Hematopoietic multipotent progenitor cell treated with erythropoietin and hydrocortisone succinate and interleukin-3 and kit ligand, for 8 days (in vitro differentiated cells): ENCODE results near the gene NCLN.
A peak's percentile ranks its signal among the peaks of the same experiment; 100 is the strongest.
"Not testable (repeated sequence)": the region's sequence is repeated elsewhere in the genome, so short reads cannot be mapped to it uniquely, and the experiment has no call there.

ENCODE experiments used
- DNase-seq: peaks from one replicate; pipeline ENCODE4 v3.0.0-alpha.2; 2015

Gene NCLN

DNA sequence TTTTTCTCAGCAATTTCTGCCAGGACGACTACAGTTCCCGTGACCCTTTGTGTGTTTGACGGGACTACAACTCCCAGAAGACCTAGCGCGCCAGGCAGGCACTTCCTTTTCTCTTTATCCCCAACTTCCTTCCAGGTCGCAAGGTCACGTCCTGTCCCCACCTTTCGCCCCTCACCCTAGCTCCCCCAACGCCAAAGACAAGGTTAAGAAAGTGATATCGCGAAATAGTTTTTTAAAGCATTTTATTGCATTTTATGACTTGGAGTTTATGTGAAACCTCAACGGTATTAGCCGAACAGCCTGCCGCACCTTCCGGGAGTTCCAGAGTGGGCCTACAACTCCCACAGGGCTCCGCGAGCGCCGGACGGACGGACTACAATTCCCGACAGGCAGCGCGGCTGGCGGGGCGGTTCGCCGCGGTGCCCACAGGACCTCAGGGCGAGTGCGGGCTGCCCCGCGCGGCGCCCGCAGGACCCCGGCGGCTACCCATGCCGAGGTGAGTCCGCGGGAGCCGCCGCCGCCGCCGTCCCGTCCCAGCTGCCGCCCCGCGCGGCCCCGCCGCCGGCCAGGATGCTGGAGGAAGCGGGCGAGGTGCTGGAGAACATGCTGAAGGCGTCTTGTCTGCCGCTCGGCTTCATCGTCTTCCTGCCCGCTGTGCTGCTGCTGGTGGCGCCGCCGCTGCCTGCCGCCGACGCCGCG lies at the start of gene NCLN:
Gene NCLN, plus strand, starts transcription at position 470 of the 699 bp plus-strand sequence. Its CDS starts 101 bp downstream, at position 571.
- peak; percentile 95 for DNase-seq

DNA sequence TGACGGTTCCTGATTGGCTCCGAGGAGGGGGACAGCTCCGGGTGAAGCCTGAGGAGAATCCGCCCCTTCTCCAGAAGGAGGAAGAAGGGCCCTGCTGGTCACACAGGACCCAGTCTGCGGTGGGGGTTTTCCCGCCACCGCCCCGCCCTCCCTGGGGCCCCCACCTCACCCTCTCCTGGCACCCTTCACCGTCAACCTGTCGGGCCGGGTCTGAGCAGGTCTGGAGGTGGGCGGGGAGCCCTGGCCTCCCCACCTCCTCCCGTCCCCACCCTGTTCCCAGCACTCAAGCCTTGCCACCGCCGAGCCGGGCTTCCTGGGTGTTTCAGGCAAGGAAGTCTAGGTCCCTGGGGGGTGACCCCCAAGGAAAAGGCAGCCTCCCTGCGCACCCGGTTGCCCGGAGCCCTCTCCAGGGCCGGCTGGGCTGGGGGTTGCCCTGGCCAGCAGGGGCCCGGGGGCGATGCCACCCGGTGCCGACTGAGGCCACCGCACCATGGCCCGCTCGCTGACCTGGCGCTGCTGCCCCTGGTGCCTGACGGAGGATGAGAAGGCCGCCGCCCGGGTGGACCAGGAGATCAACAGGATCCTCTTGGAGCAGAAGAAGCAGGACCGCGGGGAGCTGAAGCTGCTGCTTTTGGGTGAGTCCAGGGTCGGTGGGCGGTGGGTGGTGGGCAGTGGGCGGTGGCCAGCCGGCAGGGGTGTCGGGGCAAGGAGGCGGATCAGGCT lies 49.6 kb upstream of the NCLN start, which contains the start of gene GNA15:
Gene GNA15, plus strand, starts transcription at position 73 of the 723 bp plus-strand sequence. Its CDS starts 418 bp downstream, at position 491.
- DNase-seq, result peak; percentile 82

- no peak for DNase-seq
These were observed 49.1 kb upstream of the NCLN start for GRCh38 chr19:3136684-3137055.

DNA sequence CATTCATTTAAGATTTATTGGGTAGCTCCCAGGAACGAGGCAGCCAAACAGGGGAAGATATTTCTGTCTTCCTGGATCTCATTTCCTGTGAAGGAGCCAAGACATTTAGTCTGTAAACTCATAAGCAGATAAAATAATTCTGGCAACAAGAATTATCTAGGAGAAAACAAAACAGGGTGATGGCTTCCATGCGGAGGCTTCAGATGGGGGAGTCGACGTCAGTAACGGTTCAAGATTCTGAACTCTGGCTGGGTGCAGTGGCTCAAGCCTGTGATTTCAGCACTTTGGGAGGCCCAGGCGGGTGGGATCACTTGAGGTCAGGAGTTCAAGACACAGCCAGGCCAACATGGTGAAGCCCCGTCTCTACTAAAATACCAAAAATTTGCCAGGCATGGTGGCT lies 48.6 kb upstream of the NCLN start:
- peak; percentile 46 for DNase-seq

- no peak for DNase-seq
These were observed 47.5 kb upstream of the NCLN start for GRCh38 chr19:3138268-3138667.

DNA sequence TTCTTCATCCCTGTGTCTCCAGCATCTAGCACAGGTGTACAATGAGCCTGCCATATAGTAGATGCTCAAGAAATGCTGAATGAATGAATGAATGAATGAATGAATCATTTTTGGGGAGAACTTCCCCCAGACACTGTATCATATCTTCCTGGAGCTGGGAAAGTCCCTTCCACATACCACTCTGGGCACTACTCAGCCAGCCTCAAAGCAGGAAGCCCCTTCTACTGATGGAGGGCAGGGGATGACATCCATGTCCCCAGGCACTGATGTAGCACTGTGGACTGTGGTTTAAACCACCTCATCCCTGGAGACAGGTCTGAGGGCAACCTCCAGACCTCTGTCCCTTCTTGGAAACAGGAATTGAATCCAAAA lies 45.1 kb upstream of the NCLN start:
- no peak for DNase-seq

DNA sequence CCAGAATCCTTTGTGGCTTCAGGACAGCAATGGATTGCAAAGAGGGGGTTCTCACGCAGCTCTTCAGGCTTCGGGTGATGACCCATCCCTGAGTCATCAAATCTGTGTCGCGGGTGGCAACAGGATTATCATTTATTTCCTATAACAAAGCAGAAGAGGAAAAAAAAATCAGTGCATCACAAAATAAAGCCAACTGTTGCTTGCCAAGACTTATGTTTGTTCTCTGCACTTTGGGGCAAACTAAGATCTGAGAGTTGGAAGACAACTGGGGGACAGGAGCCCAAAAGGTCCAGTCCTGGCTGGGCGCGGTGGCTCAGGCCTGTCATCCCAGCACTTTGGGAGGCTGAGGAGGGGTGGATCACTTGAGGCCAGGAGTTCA lies 43.4 kb upstream of the NCLN start:
- peak; percentile 49 for DNase-seq

DNA sequence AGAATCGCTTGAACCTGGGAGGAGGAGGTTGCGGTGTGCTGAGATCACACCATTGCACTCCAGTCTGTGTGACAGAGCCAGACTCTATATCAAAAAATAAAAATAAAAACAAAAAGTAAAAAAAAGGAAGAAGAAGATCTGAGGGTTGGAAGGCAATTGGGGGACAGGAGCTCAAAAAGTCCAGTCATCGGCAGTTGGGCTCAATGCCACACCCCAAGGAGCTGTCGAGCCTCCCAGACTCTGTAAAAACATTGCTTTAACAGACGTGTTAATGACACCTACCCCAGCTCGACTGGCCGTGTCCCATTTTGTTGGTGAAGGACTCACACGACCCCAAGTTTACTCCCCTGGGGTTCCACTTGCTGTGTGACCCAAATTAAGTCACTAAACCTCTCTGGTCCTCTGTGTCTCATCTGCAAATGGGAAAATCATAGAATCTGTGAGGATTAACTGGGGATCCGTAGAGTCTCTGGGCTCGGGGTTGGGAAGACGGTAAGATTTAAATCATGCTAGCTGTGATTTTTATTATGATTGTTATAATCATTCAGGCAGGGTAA lies 42.9 kb upstream of the NCLN start:
- DNase-seq, result no peak

GRCh38 chr19:3145909-3146676 lies 39.6 kb upstream of the NCLN start:
- DNase-seq, result no peak

DNA sequence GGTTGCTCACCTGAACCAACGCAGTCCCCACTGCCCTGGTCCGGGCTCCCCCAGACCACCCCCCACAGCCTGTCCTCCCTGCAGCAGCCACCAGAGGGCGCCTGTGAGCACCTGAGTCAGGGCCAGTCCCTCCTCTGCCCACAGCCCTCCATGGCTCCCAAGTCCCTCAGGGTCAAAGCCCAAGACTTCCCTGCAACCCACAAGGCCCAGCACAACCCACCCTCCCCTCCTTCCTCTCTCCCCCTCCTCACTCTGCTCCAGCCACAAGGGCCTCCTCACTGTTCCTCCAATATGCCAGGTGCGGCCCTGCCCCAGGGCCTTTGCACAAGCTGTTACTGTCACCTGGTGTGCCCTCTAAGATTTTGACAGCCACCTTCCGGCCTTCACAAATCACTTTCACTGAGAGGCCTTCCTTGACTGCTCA lies 39.0 kb upstream of the NCLN start:
- peak; percentile 43 for DNase-seq

DNA sequence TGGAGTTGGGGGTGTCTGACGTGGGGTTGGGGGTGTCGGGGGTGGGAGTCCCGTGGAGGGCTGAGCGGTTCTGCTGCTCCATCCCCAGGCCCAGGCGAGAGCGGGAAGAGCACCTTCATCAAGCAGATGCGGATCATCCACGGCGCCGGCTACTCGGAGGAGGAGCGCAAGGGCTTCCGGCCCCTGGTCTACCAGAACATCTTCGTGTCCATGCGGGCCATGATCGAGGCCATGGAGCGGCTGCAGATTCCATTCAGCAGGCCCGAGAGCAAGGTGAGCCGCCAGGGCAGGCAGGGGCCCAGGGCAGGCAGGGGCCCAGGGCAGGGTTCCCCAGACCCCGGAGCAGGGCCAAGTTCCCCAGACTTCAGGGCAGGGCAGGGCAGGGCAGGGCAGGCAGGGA lies 37.2 kb upstream of the NCLN start:
- DNase-seq, result no peak

GRCh38 chr19:3149089-3149488 lies 36.6 kb upstream of the NCLN start:
- DNase-seq, result no peak

DNA sequence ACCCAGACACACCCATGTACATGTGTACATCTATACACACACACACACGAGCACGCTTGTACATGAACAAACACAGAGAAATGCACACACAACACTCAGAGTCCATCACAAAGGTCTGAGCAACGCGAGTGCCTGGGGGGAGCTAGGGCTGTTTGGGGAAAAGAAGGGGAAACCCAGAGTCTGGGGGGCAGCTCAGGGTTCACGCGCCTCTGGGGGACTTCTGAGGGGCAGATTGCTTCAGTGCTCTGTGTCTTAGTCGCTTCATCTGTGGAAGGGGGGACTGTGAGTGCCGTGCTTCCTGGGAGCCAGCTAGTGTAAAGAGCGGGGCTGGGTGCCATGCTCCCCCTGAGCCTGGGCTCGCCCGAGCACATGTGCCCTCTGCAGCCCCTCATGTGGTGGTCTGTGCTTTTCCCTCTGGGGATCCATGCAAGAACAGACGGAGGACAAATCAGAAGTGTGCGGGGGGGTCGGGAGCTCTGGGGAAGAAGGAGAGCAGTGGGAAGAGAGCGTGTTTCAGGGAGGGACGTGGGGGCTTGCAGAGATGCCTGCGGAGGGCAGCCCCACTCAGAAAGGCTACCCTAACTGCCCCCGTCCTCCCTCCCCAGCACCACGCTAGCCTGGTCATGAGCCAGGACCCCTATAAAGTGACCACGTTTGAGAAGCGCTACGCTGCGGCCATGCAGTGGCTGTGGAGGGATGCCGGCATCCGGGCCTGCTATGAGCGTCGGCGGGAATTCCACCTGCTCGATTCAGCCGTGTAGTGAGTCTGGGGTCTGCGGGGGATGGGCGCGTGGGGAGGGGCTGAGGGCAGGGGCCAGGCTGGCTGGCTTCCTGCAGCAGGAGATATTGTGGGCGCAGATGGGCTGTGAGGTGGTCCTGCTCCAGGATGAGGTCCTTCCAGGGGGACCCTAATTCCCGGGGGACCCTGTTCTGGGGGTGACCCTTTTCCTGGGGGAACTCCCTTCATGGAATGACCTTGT lies 35.9 kb upstream of the NCLN start:
- DNase-seq, result no peak

- no peak for DNase-seq
These were observed 34.9 kb upstream of the NCLN start for GRCh38 chr19:3150739-3151329.

- DNase-seq, result no peak
These were observed 33.9 kb upstream of the NCLN start for GRCh38 chr19:3151563-3152418.

- DNase-seq, result no peak
These were observed 33.3 kb upstream of the NCLN start for GRCh38 chr19:3152419-3152780.

DNA sequence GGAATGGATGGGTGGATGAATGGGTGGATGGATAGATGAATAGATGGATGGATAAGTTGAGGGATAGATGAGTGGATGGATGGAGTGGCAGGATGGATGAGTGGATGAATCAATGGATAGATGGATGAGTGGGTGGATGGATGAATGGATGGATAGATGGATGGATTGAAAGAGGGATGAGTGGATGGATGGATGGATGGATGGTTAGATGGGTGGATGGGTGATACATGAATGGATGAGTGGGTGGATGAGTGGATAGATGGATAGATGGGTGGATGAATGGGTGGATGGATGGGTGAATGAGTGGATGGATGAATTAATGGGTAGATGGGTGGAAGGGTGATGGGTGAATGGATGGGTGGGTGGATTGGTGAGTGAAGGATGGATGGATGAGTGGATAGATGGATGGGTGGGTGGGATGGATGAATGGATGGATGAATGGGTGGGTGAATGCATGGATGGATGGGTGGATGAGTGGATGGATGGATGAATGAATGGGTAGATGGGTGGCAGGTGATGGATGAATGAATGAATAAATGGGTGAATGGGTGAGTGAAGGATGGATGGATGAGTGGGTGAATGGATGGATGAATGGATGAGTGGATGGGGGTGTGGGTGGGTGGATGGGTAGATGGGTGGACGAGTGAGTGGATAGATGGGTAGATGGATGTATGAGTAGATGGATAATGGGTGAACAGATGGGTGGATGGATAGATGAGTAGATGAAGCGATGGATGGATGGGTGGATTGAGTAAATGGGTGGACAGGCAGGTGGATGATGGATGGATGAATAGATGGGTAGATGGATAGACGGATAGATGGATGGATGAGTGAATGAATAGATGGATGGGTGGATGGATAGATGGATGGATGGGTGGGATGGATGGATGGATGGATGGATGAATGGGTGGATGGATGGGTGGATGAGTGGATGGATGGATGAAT lies 32.2 kb upstream of the NCLN start:
- no peak for DNase-seq

- DNase-seq, result not testable (repeated sequence)
These were observed 31.3 kb upstream of the NCLN start for GRCh38 chr19:3154447-3154846.

- peak; percentile 94 for DNase-seq
These were observed 30.6 kb upstream of the NCLN start for GRCh38 chr19:3154957-3155736.
